Measurements from ENCODE around the gene CBX1. TPM values are rescaled to one million over a fixed set of nuclear protein-coding genes. Genes with fewer than 3 reads are reported as not detected.

Gene CBX1
- total and polyA plus RNA-seq, 2 of the 13 experiments (the other 11 are each of a cell fraction or from before 2014, with no cell fraction given): 17.8 to 108 TPM

DNA sequence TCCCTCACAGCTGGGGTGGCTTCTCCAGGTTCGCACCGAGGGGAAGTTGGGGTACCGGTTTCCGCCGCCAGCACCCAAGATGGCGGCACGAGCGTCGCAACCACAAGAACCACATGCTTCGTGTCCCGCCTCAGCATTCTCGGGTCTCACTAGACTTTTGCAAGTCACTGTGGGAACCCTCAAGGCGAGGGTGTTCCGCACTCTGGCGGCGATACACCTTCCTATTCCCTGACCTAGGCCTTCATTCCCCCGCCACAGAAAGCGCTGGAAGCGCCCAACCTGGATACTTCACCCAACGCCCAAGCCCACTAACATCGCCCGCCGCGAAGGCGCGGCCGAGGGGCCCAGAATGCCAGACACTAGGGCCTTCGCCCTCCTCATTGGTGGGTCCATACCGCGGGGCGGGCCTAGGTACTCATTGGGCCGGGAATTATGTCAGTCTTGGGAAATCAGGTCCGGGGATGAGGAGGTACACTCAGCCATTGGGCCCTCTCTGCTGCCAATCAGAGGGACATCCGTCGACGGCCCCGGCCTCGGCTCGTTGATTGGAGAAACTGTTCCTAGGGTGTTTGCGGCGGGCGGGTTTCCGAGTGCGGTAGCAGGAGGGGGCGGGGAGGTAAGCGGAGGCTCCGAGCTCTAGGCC lies 53.4 kb downstream of the CBX1 start, which contains the start of gene NFE2L1 (continued):
- TF ChIP-seq, protein P1, sequence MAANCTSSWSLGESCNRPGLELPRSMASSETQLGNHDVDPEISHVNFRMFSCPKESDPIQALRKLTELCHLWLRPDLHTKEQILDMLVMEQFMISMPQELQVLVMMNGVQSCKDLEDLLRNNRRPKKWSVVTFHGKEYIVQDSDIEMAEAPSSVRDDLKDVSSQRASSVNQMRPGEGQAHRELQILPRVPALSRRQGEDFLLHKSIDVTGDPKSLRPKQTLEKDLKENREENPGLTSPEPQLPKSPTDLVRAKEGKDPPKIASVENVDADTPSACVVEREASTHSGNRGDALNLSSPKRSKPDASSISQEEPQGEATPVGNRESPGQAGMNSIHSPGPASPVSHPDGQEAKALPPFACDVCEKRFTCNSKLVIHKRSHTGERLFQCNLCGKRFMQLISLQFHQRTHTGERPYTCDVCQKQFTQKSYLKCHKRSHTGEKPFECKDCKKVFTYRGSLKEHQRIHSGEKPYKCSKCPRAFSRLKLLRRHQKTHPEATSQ (CRISPR knock-in tag; IDR thresholded peaks at IDR 0.05; ENCODE audit: borderline replicate concordance): 0 out of 2 replicates have a peak, but pooled peaks have one; percentile 60
- TF ChIP-seq NR2C2 (CRISPR knock-in tag; IDR thresholded peaks at IDR 0.05; ENCODE audit: borderline replicate concordance) (peak; percentile 10; the same call in 1 of the 2 replicates), ZBTB38 (CRISPR knock-in tag; IDR thresholded peaks at IDR 0.05) (peak; percentile 100), ZSCAN21 (CRISPR knock-in tag; IDR thresholded peaks at IDR 0.05; ENCODE audit: borderline replicate concordance) (peak; percentile 23; the same call in 1 of the 2 replicates), ZMYM2 (CRISPR knock-in tag; IDR thresholded peaks at IDR 0.05) (0 out of 2 replicates have a peak, but pooled peaks have one; percentile 65), HDAC2 (CRISPR knock-in tag; IDR thresholded peaks at IDR 0.05) (no peak; the same call in 1 of the 2 replicates), ZNF737 (CRISPR knock-in tag; IDR thresholded peaks at IDR 0.05; ENCODE audit: borderline replicate concordance) (0 out of 2 replicates have a peak, but pooled peaks have one; percentile 63), ATM (IDR thresholded peaks at IDR 0.05; ENCODE audit: borderline replicate concordance) (no peak), KLF12 (CRISPR knock-in tag; IDR thresholded peaks at IDR 0.05; ENCODE audit: borderline replicate concordance) (0 out of 2 replicates have a peak, but pooled peaks have one; percentile 9), ZNF776 (CRISPR knock-in tag; IDR thresholded peaks at IDR 0.05) (peak; percentile 87), AGO1 (IDR thresholded peaks at IDR 0.05; ENCODE audit: low read depth, low read length, poor library complexity, severe bottlenecking) (peak; percentile 59), JUNB (CRISPR knock-in tag; IDR thresholded peaks at IDR 0.05; ENCODE audit: borderline replicate concordance) (no peak)
- TF ChIP-seq, protein P2, sequence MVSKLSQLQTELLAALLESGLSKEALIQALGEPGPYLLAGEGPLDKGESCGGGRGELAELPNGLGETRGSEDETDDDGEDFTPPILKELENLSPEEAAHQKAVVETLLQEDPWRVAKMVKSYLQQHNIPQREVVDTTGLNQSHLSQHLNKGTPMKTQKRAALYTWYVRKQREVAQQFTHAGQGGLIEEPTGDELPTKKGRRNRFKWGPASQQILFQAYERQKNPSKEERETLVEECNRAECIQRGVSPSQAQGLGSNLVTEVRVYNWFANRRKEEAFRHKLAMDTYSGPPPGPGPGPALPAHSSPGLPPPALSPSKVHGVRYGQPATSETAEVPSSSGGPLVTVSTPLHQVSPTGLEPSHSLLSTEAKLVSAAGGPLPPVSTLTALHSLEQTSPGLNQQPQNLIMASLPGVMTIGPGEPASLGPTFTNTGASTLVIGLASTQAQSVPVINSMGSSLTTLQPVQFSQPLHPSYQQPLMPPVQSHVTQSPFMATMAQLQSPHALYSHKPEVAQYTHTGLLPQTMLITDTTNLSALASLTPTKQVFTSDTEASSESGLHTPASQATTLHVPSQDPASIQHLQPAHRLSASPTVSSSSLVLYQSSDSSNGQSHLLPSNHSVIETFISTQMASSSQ (IDR thresholded peaks at IDR 0.05; ENCODE audit: low read depth): no peak
- TF ChIP-seq, protein P2 (CRISPR knock-in tag; IDR thresholded peaks at IDR 0.05; ENCODE audit: borderline replicate concordance): peak; percentile 68; the same call in 1 of the 2 replicates
- TF ChIP-seq, protein P3, sequence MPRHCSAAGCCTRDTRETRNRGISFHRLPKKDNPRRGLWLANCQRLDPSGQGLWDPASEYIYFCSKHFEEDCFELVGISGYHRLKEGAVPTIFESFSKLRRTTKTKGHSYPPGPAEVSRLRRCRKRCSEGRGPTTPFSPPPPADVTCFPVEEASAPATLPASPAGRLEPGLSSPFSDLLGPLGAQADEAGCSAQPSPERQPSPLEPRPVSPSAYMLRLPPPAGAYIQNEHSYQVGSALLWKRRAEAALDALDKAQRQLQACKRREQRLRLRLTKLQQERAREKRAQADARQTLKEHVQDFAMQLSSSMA (CRISPR knock-in tag; IDR thresholded peaks at IDR 0.05): peak; percentile 61; the same call in 1 of the 2 replicates
- TF ChIP-seq, protein P4, sequence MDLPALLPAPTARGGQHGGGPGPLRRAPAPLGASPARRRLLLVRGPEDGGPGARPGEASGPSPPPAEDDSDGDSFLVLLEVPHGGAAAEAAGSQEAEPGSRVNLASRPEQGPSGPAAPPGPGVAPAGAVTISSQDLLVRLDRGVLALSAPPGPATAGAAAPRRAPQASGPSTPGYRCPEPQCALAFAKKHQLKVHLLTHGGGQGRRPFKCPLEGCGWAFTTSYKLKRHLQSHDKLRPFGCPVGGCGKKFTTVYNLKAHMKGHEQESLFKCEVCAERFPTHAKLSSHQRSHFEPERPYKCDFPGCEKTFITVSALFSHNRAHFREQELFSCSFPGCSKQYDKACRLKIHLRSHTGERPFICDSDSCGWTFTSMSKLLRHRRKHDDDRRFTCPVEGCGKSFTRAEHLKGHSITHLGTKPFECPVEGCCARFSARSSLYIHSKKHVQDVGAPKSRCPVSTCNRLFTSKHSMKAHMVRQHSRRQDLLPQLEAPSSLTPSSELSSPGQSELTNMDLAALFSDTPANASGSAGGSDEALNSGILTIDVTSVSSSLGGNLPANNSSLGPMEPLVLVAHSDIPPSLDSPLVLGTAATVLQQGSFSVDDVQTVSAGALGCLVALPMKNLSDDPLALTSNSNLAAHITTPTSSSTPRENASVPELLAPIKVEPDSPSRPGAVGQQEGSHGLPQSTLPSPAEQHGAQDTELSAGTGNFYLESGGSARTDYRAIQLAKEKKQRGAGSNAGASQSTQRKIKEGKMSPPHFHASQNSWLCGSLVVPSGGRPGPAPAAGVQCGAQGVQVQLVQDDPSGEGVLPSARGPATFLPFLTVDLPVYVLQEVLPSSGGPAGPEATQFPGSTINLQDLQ (CRISPR knock-in tag; IDR thresholded peaks at IDR 0.05): no peak
- TF ChIP-seq, protein P5, sequence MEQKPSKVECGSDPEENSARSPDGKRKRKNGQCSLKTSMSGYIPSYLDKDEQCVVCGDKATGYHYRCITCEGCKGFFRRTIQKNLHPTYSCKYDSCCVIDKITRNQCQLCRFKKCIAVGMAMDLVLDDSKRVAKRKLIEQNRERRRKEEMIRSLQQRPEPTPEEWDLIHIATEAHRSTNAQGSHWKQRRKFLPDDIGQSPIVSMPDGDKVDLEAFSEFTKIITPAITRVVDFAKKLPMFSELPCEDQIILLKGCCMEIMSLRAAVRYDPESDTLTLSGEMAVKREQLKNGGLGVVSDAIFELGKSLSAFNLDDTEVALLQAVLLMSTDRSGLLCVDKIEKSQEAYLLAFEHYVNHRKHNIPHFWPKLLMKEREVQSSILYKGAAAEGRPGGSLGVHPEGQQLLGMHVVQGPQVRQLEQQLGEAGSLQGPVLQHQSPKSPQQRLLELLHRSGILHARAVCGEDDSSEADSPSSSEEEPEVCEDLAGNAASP (CRISPR knock-in tag; IDR thresholded peaks at IDR 0.05; ENCODE audit: borderline replicate concordance): no peak
